GM18870 (cell line): Measurements from ENCODE around the gene FALEC.

Experiments
- ATAC-seq: cut with Tn5 transposase; IDR thresholded peaks from one replicate; pipeline ENCODE4 v1.9.1; 2021; ENCODE audit warnings: moderate library complexity; ENCODE audit not compliant: unreplicated experiment

FALEC gene

DNA sequence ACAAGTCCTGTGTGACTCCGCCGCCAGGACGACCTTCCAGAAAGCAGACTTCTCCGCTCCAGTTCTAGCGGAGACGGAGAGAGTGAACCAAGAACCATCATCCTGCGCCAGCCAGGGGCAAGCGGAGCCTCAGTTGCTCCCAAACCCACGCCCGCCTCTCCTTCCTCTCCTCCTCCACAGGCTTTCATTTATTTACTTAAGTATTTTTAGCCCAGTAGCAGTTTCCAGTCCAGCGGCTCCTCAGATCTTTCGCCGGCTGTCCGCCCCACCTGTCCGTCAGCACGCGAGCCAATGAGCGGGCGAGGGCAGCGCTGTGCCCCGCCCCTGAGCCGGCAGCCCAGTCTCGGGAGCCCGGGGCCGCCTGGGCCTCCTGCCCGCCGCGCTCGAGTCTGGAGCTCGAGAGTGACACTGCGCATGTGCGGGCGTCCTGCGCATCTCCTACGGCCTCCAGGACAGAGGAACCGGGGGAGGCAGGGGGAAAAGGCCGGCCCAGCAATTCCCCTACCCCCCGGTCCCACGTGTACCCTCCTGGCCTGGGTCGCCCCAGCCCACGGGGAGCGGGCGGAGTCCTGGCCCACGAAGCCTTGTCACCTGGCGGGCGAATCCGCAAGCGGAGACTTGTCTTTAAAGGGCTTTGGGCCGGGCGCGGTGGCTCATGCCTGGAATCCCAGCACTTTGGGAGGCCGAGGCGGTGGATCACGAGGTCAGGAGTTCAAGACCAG lies at the start of gene FALEC:
Gene FALEC (plus strand): TSS at position 425 of the 722 bp plus-strand sequence.
- ATAC-seq = peak; percentile 84

DNA sequence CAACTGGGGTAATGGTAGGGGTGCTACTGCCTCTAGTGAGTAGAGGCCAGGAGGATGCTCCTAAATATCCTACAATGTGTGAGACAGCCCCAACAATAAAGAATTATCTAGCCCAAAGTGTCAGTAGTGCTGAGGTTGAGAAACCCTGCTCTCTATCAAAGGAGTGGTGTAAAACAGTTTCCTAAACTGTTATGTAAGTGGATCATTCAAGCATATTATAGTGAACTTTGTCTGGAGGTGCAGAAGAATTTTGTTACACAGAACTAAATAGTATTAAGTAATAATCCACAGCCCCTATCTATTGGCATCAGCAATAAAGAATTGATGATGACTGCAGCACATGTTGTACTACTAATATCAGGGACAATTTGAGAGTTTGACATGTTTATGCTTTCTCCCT lies 48.6 kb upstream of the FALEC start:
- ATAC-seq = no peak

DNA sequence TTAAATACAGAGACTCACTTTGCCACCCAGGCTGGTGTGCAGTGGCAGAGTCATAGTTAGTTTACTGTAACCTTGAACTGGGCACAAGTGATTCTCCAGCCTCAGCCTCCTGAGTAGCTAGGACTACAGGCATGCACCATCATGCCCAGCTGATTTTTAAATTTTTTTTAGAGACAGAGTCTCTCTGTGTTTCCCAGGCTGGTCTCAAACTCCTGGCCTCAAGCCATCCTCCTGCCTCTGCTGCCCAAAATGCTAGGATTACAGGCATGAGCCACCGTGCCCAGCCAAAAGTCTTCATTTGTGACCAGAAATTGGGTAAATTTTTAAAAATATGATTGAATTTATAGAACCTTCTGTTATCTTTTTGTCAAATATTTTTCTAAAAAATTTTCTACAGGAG lies 46.3 kb upstream of the FALEC start:
- no peak for ATAC-seq

DNA sequence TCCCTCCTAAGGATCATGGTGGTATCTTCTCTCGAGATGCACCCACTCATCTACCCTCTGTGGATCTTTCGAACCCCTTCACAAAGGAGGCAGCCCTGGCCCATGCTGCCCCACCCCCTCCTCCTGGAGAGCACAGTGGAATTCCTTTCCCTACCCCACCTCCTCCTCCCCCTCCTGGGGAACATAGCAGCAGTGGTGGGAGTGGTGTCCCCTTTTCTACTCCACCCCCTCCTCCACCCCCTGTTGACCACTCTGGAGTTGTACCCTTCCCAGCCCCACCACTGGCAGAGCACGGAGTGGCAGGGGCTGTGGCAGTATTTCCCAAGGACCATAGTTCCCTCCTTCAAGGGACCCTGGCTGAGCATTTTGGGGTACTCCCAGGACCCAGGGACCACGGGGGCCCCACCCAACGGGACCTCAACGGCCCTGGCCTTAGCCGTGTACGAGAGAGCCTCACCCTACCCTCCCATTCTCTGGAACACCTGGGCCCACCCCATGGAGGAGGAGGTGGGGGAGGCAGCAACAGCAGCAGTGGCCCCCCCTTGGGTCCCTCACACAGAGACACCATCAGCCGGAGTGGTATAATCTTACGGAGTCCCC lies 42.9 kb upstream of the FALEC start:
- ATAC-seq = no peak

DNA sequence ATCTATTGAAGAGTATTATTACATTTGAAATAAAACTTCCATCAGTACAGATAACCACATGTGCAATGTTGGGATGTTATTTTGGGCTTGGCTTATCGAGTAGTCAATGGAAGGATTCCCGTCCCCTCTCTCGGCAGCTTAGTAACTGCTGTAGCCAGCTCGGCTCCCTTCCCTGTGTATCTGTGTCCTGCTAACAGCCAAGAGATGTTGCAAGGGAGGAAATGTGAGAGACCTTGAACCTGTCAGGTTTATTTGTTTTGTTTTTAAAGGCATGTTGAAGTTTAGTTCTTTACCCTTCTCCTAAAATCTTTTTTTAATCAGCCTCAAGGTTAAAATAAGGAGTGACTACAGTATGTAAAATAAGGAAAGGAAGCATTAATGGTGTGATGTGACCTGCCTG lies 41.9 kb upstream of the FALEC start:
- no peak for ATAC-seq

DNA sequence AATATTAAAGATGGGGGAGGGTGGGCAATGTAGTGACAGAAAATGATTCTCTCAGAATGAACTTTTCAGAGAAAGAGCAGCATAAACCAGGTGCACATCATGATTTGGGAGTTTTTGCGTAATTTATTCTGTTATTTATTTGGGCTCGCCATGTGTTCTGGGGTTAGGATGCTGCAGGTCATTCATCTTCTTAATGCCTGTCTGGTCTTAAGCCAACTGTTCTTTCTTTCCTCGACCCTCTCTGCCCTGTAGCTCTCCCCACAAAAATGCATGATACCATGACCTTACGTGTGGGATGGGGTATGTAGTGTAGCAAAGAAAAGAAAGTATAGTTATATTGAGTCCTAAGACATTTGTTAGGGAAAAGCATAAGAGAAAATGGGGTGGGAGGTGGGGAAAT lies 40.7 kb upstream of the FALEC start:
- ATAC-seq = no peak

DNA sequence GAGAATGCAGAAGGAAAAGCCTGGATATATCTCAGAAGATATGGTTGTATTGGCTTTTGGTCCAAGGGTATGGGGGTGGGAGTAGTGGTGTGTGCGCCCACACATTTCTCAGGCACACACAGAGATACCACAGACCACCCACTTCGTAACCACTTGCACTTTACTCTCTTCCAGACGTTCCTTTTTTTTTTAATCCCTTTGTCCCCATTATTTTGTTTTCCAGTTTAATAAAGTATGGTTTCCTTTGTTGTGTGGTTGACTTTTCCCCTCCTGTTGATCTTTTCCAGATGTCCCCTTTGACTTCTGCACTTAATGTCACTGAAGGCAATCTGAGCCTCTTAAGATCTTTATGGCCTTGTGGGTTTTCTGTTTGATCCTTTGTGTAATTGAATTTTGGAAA lies 38.8 kb upstream of the FALEC start:
- ATAC-seq = no peak

DNA sequence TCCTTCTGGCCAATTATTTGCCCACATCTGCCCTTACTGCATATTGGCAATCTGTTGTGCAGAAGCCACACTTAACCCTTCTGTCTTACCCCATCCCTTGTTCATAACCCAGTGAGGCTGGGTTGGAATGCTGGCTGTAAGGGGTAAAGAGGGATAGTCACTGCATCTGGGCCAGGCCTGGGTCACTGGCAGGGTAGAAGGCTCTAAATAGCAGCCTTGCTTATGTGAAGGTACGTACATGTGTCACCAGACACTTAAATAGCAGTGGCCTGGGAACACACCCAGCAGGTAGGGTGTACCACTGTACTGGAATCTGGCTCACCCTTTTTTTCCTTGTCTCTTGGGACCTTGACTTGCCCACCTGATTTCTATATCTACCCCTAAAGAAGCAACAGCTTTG lies 38.2 kb upstream of the FALEC start:
- no peak for ATAC-seq

DNA sequence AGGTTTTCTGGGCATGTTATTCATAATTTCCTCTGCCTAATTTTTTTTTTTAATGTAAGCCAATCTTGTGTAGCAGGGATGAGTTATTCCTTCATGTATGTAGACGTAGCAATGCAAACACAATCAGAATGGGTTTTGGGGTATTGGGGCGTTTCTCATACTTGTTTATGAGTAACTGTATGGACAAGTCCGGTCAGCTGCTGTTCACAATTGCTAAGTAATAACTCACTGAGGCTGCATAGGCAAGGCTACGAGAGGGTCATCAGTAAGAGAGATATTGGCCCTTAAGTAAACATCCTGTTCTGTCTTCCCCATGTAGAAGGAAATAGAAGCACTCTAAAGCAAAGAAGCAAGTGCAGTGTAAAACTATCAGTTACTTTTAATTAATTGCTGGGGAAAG lies 37.8 kb upstream of the FALEC start:
- no peak for ATAC-seq

DNA sequence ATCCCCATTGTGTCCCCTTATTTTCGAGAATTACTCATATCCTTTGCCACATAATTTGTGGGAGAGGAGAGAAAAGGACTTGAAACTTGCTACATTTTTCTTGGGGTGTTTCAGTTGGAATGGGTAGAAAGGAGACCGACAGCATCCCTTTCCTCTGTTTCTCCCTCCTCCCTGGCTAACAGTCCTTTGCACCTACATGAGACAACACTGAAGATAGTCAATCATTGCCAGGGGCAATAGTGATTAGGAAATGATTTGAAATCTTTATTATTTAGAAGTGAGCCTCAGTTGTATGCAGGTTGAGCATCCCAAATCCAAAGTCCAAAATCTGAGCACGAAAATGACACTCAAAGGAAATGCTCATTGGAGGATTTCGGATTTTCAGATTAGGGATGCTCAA lies 36.2 kb upstream of the FALEC start:
- ATAC-seq = no peak

DNA sequence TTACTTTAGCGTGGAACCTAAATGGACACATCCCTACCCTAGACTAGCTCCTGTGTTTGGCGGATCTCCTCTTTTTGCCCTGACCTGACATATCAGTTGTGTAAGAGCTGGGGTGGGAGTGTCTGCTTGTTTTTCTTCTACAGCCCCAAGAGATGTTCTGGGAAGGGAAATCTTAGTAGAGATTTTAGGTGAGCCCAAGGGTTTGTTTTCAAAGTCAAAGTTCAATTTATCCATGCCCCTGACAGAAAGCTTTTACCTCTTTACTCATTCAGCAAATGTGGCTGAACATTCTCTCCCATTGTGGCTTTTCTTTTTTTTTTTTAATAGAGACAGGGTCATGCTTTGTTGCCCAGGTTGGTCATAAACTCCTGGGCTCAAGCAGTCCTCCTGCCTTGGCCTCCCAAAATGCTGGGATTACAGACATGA lies 35.6 kb upstream of the FALEC start:
- no peak for ATAC-seq

DNA sequence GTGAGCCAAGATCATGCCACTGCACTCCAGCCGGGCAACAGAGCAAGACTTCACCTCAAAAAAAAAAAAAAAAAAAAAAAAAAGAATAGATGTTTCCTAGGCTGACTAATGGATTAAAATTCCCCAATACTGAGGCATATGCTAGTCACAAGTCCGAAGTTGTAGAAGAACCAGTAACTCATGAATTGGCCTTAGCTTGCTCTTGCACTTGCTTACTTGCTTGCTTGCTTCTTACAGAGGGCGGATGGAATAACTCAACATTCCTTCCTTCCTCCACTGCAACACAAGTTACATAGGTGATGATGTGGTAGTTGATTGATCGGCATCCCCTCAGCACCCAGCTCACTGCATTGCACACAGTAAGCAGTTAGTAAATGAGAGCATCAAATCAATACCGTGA lies 31.1 kb upstream of the FALEC start:
- no peak for ATAC-seq

DNA sequence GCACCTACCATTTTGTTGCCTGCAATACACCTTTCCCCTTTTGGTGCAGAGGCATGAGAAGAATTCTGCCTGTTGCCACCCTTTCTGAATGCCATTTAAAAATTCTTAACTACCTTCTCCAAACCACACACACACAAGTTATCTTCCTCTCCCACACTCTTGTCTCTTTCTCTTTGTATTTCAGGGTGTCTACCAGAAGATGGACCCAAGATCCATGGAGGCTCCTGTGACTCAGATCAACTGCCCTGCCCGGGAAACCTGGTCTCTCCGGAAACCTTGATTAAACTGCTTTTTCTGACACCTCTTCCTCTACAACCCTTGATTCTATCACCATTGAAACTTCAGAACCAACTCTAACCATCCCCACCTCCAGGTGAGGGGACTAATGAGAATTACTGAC lies 30.7 kb upstream of the FALEC start:
- no peak for ATAC-seq

DNA sequence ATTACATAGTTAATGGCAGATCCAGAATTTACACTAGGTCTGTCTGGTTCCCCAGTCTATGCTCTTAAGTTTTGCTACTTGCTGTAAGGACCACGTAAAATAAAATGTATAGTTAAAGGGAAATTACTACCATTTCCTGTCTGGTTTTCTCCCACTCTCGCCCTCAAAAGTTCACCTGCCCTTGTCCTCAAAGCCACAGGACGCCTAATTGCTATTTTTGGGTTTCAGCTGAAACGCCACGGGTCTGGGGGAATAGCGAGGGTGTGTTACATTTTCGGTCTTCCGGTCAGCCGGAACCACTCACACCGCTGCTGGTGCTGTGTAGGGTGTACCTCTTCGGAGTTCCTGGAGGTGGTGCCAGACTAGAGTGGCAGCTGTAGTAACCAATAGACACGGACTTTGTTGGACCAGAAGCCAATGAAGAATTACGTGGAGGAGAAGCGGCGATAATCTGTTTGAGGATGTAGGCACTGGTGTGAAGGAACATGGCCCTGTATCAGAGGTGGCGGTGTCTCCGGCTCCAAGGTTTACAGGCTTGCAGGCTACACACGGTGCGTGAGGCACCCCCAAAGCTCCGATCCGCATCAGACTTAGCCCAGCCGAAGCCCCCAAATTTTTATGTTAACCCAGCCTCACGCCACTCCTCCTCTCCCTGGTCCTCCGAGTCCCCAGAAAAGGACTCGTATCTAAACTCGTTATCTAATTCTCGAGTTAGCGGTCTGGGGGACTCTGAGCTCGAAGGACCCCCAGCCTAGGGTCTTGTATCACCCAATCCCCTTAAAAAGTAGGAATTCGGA lies 28.4 kb upstream of the FALEC start, which contains the start of gene TARS2:
Gene TARS2 (plus strand): TSS at position 454 of the 797 bp plus-strand sequence. CDS start 32 bp downstream, at position 486.
- ATAC-seq = peak; percentile 98

DNA sequence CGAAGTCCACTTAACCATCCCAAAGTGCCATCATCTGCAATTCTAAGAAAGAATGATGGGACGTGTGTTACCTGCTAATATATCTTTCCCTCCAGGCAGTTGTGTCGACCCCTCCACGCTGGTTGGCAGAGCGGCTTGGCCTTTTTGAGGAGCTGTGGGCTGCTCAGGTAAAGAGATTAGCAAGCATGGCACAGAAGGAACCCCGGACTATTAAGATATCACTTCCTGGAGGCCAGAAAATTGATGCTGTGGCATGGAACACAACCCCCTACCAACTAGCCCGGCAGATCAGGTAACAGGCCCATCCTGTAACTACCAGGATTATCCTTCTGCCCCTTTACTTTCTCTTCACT lies 27.8 kb upstream of the FALEC start:
- no peak for ATAC-seq

DNA sequence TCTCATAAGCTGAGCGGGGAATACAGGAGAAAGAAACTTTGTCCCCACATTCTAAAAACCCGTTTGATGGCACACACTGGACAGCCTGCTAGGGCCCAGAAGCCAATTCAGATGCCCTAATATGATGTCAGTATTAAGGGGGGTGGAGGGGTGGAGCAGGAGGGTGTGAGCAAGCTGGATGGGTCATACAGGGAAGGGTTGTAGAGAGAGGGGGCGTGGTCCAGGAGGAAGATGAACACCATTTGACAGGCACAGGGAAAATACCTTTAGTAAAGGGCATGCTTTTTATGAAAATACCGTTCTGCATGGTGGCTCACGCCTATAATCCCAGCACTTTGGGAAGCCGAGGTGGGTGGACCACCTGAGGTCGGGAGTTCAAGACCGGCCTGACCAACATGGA lies 22.4 kb upstream of the FALEC start:
- no peak for ATAC-seq

DNA sequence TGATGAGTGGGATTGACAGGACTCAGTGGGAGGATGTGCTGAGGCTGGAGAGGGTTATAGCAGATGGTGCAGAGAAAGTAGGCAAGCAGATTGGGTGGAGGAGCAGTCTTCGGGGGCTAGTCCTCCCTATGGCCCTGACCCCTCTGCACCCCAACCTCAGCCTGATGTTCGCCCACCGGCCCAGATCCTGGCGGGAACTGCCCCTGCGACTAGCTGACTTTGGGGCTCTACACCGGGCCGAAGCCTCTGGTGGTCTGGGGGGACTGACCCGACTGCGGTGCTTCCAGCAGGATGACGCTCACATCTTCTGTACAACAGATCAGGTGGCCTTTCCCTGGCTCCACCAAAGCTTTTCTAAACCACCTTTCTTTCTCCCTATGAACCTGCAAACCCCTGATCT lies 17.2 kb upstream of the FALEC start:
- no peak for ATAC-seq

DNA sequence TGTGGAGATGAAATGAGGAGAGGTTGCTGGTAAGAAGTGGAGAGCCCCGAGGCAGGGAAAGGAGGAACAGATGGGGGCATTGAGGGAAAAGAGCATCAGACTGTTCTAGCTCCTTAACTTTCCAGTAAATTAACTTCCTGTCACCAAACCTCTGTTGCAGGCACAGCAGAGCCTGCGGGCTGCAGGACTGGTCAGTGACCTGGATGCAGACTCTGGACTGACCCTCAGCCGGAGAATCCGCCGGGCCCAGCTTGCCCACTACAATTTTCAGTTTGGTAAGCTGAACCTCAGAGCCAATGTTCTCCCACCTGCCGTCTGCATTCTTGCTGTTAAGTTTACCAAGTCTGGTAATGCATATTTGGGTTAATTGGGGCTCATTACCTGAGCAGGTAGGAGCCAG lies 10.1 kb upstream of the FALEC start:
- no peak for ATAC-seq

DNA sequence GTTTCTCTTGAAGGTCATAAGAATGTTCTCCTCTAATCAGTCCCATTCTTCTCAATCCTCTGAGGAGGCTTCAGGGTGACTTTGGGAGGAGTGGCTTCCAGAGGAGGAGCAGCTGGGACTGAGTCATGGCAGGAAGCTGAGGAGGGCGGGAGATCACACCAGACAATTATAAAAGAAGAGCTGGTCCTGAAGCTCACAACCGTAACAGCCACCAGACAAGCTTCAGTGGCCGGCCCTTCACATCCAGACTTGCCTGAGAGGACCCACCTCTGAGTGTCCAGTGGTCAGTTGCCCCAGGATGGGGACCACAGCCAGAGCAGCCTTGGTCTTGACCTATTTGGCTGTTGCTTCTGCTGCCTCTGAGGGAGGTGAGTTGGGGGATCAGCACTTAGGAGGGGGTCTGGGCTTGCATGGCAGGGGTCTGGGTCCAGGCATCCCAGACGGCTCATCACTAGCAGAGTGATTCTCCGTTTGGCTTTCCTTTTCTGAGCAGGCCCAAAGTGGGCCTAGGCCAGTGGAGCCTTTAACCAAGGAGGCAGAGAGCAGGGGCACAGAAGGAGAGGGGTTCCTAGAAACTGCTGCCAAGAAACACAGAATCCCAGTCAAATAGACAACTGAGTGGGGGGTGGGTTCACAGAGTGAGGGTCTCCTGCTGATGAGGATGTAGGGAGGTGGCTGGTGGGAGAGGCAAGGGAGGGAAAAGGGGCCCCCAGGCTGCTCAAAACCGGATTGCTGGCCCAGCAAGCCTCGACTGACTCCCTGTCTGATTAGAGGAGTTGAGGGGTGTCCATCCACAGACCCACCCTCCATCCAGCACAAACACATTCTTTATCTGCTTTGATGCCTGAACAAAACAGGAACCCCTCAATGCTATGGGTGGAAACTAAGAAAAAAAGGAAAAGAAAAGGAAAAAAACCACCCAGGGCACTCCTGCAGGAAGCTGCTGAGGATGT lies 7.4 kb upstream of the FALEC start, which contains the start of gene ECM1:
Gene ECM1 (plus strand): TSS at position 198 of the 953 bp plus-strand sequence. CDS start 101 bp downstream, at position 299.
- no peak for ATAC-seq

DNA sequence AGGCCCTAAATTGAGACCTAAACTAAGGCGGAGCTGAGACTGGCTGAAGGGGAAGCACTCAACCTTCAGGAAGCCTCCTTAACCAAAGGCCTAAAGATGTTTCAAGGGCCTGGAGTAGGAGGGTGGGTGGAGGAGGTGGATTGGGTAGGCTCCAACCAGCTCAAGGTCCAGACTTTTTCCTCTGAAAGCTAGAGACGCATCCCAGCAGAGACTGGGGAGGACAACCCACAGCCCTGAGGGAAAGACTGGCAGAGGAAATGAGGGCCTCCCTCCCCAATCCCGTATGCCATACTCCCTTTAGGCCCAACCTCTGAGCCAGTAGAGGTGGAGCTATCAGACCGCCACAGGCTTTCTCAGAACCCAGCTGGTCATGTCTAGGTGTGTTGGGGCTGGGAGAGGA lies 6.6 kb upstream of the FALEC start:
- no peak for ATAC-seq

DNA sequence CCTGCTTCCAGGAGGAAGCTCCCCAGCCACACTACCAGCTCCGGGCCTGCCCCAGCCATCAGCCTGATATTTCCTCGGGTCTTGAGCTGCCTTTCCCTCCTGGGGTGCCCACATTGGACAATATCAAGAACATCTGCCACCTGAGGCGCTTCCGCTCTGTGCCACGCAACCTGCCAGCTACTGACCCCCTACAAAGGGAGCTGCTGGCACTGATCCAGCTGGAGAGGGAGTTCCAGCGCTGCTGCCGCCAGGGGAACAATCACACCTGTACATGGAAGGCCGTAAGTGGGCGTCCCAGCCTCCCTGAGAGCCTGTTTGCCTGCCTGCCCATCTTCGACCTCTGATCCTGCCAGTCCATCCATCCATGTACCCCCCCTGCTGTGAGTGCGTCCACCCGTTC lies 4.0 kb upstream of the FALEC start:
- ATAC-seq = no peak
